ENCODE measurements around the gene ZNF558. TPM values are rescaled to one million over a fixed set of nuclear protein-coding genes. Genes with fewer than 3 reads are reported as not detected.

Gene ZNF558
- total RNA-seq (2021) (3.0 to 3.6 TPM (median 3.6 TPM) in 3 replicates), Bru-seq, nascent RNA (percentile 35 among the genes with signal in this experiment)
- long read RNA-seq, experiment 1, full-length matches to known transcripts, result 2 of 12 reads
- long read RNA-seq, experiment 1, partial matches to known transcripts, result 0 of 12 reads
- long read RNA-seq, experiment 1, other reads (novel, unspliced or antisense), result 10 of 12 reads
- long read RNA-seq, experiment 2, partial matches to known transcripts, result 0 of 2 reads
- long read RNA-seq, experiment 2, other reads (novel, unspliced or antisense), result 2 of 2 reads
- long read RNA-seq, experiment 3, result 0 reads

- H3K9me3 Mint-ChIP-seq, result peaks cover 66% of the 10 kb centered on the region
- no peaks in the 10 kb centered on the region for H3K4me1 Mint-ChIP-seq
- CTCF ChIA-PET, result interaction anchor here (0.6 to 0.7 kb wide), 2 partner anchors 134 to 152 kb away, joined by 3 read pairs; partner anchors contain the start of gene ACTL9
- DNase-seq (ENCODE audit: low spot score) (peak; percentile 70), ATAC-seq (peak; percentile 88)
- no peak within 1 kb of the TSS for H3K27ac Mint-ChIP-seq
- POLR2A ChIA-PET, result no interaction called here
- TF ChIP-seq SP1 (CRISPR knock-in tag; conservative IDR thresholded peaks at IDR 0.05), result no peak
- no peak for TF ChIP-seq ZNF396 (CRISPR knock-in tag; IDR thresholded peaks at IDR 0.05; ENCODE audit: borderline replicate concordance)
- H3K27me3 Mint-ChIP-seq (ENCODE audit: low read depth), result peaks cover 15% of the 10 kb centered on the region
- peaks cover 63% of the 10 kb centered on the region for H3K36me3 Mint-ChIP-seq
- H3K4me3 Mint-ChIP-seq, result peak within 1 kb of the TSS; percentile 45
Observed at GRCh38 chr19:8832132-8833021, at the start of gene ZNF558, which contains the start of gene MBD3L1. Gene ZNF558, minus strand, starts transcription at chr19:8832304. Its CDS starts 9,645 bp downstream, at chr19:8822659. Gene MBD3L1, plus strand, starts transcription at chr19:8832377. Its CDS starts 10,302 bp downstream, at chr19:8842679.

- H3K9me3 Mint-ChIP-seq, result peaks cover 23% of the 10 kb centered on the region
- H3K27me3 Mint-ChIP-seq (ENCODE audit: low read depth), result peaks cover 14% of the 10 kb centered on the region; the same call in 1 of the 2 replicates
- H3K36me3 Mint-ChIP-seq, result peaks cover 40% of the 10 kb centered on the region
- TF ChIP-seq NFYB (CRISPR knock-in tag; conservative IDR thresholded peaks at IDR 0.05; ENCODE audit: low read depth) (no peak), MLX (CRISPR knock-in tag; IDR thresholded peaks at IDR 0.05) (no peak), ZNF317 (CRISPR knock-in tag; IDR thresholded peaks at IDR 0.05; ENCODE audit: borderline replicate concordance, low read depth) (no peak), MXD4 (CRISPR knock-in tag; IDR thresholded peaks at IDR 0.05; ENCODE audit: borderline replicate concordance) (no peak), GRHL2 (CRISPR knock-in tag; IDR thresholded peaks at IDR 0.05; ENCODE audit: insufficient replicate concordance, severe bottlenecking) (no peak)
- TF ChIP-seq, protein P1, sequence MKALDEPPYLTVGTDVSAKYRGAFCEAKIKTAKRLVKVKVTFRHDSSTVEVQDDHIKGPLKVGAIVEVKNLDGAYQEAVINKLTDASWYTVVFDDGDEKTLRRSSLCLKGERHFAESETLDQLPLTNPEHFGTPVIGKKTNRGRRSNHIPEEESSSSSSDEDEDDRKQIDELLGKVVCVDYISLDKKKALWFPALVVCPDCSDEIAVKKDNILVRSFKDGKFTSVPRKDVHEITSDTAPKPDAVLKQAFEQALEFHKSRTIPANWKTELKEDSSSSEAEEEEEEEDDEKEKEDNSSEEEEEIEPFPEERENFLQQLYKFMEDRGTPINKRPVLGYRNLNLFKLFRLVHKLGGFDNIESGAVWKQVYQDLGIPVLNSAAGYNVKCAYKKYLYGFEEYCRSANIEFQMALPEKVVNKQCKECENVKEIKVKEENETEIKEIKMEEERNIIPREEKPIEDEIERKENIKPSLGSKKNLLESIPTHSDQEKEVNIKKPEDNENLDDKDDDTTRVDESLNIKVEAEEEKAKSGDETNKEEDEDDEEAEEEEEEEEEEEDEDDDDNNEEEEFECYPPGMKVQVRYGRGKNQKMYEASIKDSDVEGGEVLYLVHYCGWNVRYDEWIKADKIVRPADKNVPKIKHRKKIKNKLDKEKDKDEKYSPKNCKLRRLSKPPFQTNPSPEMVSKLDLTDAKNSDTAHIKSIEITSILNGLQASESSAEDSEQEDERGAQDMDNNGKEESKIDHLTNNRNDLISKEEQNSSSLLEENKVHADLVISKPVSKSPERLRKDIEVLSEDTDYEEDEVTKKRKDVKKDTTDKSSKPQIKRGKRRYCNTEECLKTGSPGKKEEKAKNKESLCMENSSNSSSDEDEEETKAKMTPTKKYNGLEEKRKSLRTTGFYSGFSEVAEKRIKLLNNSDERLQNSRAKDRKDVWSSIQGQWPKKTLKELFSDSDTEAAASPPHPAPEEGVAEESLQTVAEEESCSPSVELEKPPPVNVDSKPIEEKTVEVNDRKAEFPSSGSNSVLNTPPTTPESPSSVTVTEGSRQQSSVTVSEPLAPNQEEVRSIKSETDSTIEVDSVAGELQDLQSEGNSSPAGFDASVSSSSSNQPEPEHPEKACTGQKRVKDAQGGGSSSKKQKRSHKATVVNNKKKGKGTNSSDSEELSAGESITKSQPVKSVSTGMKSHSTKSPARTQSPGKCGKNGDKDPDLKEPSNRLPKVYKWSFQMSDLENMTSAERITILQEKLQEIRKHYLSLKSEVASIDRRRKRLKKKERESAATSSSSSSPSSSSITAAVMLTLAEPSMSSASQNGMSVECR (CRISPR knock-in tag; IDR thresholded peaks at IDR 0.05; ENCODE audit: borderline replicate concordance), result no peak
- DNase-seq (ENCODE audit: low spot score), result no peak
- ATAC-seq, result no peak
- H3K27ac Mint-ChIP-seq, result no peak overlapping the region
- H3K4me3 Mint-ChIP-seq, result no peak overlapping the region
- POLR2A ChIA-PET, result no interaction called here
- no peaks in the 10 kb centered on the region for H3K4me1 Mint-ChIP-seq
- CTCF ChIA-PET, result no interaction called here
Observed at GRCh38 chr19:8881512-8881911, 49.4 kb upstream of the ZNF558 start.

DNA sequence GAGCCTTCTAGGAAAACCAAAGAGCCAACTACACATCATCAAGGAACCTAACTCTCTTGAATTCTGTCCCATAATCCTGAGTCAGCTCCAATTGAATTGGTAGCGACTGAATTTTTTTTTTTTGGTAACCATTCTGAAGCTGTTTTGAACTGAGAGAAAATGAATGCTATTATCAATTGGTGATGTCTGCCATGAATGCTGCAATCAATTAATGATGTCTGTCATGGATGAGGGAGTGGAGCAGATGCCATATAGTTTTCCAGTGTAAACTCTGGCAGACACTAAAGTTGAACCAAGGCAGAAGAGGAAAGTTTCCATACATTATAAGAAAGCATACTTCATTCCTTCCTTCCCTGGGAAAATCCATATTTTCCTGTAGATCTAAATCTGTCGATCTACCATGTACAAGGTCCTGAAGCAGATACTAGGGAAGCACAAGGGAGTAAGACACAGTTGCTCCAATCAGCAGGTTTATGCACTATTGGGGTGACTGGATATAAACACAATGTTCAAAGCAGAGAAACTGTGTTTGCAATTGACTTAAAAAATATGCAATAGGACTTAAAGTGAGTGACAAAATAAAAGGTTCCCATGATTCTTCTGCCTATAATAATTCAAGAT, 48.9 kb upstream of the ZNF558 start:
- ChIA-PET CTCF (no interaction called here), POLR2A (no interaction called here)
- H3K27me3 Mint-ChIP-seq (ENCODE audit: low read depth), result peaks cover 14% of the 10 kb centered on the region; the same call in 1 of the 2 replicates
- peaks cover 26% of the 10 kb centered on the region for H3K9me3 Mint-ChIP-seq
- peaks cover 40% of the 10 kb centered on the region for H3K36me3 Mint-ChIP-seq
- ATAC-seq (no peak), DNase-seq (ENCODE audit: low spot score) (no peak)
- TF ChIP-seq ZNF281 (CRISPR knock-in tag; IDR thresholded peaks at IDR 0.05), result no peak
- TF ChIP-seq FOXJ3 (CRISPR knock-in tag; IDR thresholded peaks at IDR 0.05; ENCODE audit: borderline replicate concordance), result no peak
- no peak overlapping the region for H3K27ac Mint-ChIP-seq
- H3K4me3 Mint-ChIP-seq, result no peak overlapping the region
- H3K4me1 Mint-ChIP-seq, result no peaks in the 10 kb centered on the region
